Progenitor cell of endocrine pancreas (in vitro differentiated cells): Measurements from ENCODE around the gene SMARCA2. TPM values are rescaled to one million over a fixed set of nuclear protein-coding genes. Genes with fewer than 3 reads are reported as not detected.

Source experiments
- DNase-seq: peaks from one replicate; pipeline ENCODE4 v3.0.0; 2021; ENCODE audit warnings: low spot score; ENCODE audit not compliant: unreplicated experiment
- H3K27ac Mint-ChIP-seq: 2 replicates; pipeline ENCODE4 v1.8.0; 2021; ENCODE audit warnings: mild to moderate bottlenecking, moderate library complexity, mixed read lengths
- H3K27me3 Mint-ChIP-seq: 2 replicates; pipeline ENCODE4 v1.8.0; 2021; ENCODE audit warnings: mixed read lengths
- H3K36me3 Mint-ChIP-seq: 2 replicates; pipeline ENCODE4 v1.8.0; 2022; ENCODE audit warnings: mixed read lengths; ENCODE audit not compliant: insufficient read depth
- H3K4me1 Mint-ChIP-seq: 2 replicates; pipeline ENCODE4 v1.8.0; 2021; ENCODE audit warnings: low read depth, mixed read lengths
- H3K4me3 Mint-ChIP-seq: 2 replicates; pipeline ENCODE4 v1.8.0; 2021; ENCODE audit warnings: low read depth, mild to moderate bottlenecking, moderate library complexity, mixed read lengths
- H3K9me3 Mint-ChIP-seq: 2 replicates; pipeline ENCODE4 v1.8.0; 2021; ENCODE audit warnings: low read depth, mixed read lengths
- CTCF ChIP-seq: fragments of 200-600 bp; sonication (generic); IDR thresholded peaks from one replicate; pipeline ENCODE4 v1.5.0; 2021; ENCODE audit warnings: antibody characterized with exemption, mild to moderate bottlenecking; ENCODE audit not compliant: unreplicated experiment
- total RNA-seq: library from RNA; stranded (reverse); gene quantifications from 2 replicates; pipeline ENCODE4 v1.2.1, GENCODE V29; 2021

The SMARCA2 gene
- total RNA-seq, 1 donor from 2014 or later: 55.8 TPM

GRCh38 chr9:2138646-2139045 is 123.5 kb downstream of the SMARCA2 start:
- no peak overlapping the region for H3K27ac Mint-ChIP-seq
- H3K4me1 Mint-ChIP-seq: peaks cover 9% of the 10 kb centered on the region
- DNase-seq: no peak
- no peak for TF ChIP-seq CTCF
- H3K27me3 Mint-ChIP-seq: no peaks in the 10 kb centered on the region
- H3K4me3 Mint-ChIP-seq: no peak overlapping the region
- peaks cover 4% of the 10 kb centered on the region for H3K9me3 Mint-ChIP-seq
- peaks cover 5% of the 10 kb centered on the region for H3K36me3 Mint-ChIP-seq

GRCh38 chr9:2140600-2141223 is 125.6 kb downstream of the SMARCA2 start:
- no peak for TF ChIP-seq CTCF
- Mint-ChIP-seq H3K9me3 (peaks cover 4% of the 10 kb centered on the region), H3K27ac (no peak overlapping the region), H3K36me3 (peaks cover 4% of the 10 kb centered on the region), H3K27me3 (no peaks in the 10 kb centered on the region), H3K4me1 (peaks cover 10% of the 10 kb centered on the region), H3K4me3 (no peak overlapping the region)
- no peak for DNase-seq

- H3K27me3 Mint-ChIP-seq: no peaks in the 10 kb centered on the region
- H3K27ac Mint-ChIP-seq: no peak overlapping the region
- no peak for DNase-seq
- TF ChIP-seq CTCF: no peak
- peaks cover 10% of the 10 kb centered on the region for H3K4me1 Mint-ChIP-seq
- H3K9me3 Mint-ChIP-seq: peaks cover 4% of the 10 kb centered on the region
- no peak overlapping the region for H3K4me3 Mint-ChIP-seq
- H3K36me3 Mint-ChIP-seq: peaks cover 4% of the 10 kb centered on the region
Observed at GRCh38 chr9:2142212-2142611, 127.1 kb downstream of the SMARCA2 start.

GRCh38 chr9:2144619-2145018 is 129.5 kb downstream of the SMARCA2 start:
- no peak for TF ChIP-seq CTCF
- no peaks in the 10 kb centered on the region for H3K36me3 Mint-ChIP-seq
- no peaks in the 10 kb centered on the region for H3K27me3 Mint-ChIP-seq
- peaks cover 10% of the 10 kb centered on the region for H3K4me1 Mint-ChIP-seq
- no peak overlapping the region for H3K4me3 Mint-ChIP-seq
- H3K27ac Mint-ChIP-seq: no peak overlapping the region
- no peaks in the 10 kb centered on the region for H3K9me3 Mint-ChIP-seq
- DNase-seq: no peak

- no peaks in the 10 kb centered on the region for H3K36me3 Mint-ChIP-seq
Observed at GRCh38 chr9:2145746-2146145, 130.6 kb downstream of the SMARCA2 start.

More at GRCh38 chr9:2145746-2146145, 130.6 kb downstream of the SMARCA2 start:
- Mint-ChIP-seq H3K9me3 (no peaks in the 10 kb centered on the region), H3K4me1 (peaks cover 10% of the 10 kb centered on the region), H3K27ac (no peak overlapping the region), H3K27me3 (no peaks in the 10 kb centered on the region), H3K4me3 (no peak overlapping the region)
- no peak for DNase-seq
- TF ChIP-seq CTCF: no peak
